ENCODE results near the gene PIK3R3. TPM values are rescaled to one million over a fixed set of nuclear protein-coding genes. Genes with fewer than 3 reads are reported as not detected.

The PIK3R3 gene
- polyA plus RNA-seq, 3 donors: 19.8 to 32.3 (median 32.3) TPM

GRCh38 chr1:46013581-46013980, 118.8 kb downstream of the PIK3R3 start:
- no peak for DNase-seq (ENCODE audit: extremely low read depth in 1 of 11, low read depth in 9 of 11, low spot score in 4 of 11)

- DNase-seq (ENCODE audit: extremely low read depth in 1 of 11, low read depth in 9 of 11, low spot score in 4 of 11): no peak
These were observed 120.2 kb downstream of the PIK3R3 start for GRCh38 chr1:46012236-46012635.

GRCh38 chr1:46011121-46011695, 121.2 kb downstream of the PIK3R3 start:
- DNase-seq (ENCODE audit: extremely low read depth in 1 of 11, low read depth in 9 of 11, low spot score in 4 of 11): no peak

- DNase-seq (ENCODE audit: extremely low read depth in 1 of 11, low read depth in 9 of 11, low spot score in 4 of 11): no peak
These were observed 121.8 kb downstream of the PIK3R3 start for GRCh38 chr1:46010611-46011010.

- no peak for DNase-seq (ENCODE audit: extremely low read depth in 1 of 11, low read depth in 9 of 11, low spot score in 4 of 11)
These were observed 123.8 kb downstream of the PIK3R3 start for GRCh38 chr1:46008585-46008984.

- DNase-seq (ENCODE audit: extremely low read depth in 1 of 11, low read depth in 9 of 11, low spot score in 4 of 11): no peak
These were observed 126.8 kb downstream of the PIK3R3 start for GRCh38 chr1:46005594-46005993.

GRCh38 chr1:46004492-46004891, 127.9 kb downstream of the PIK3R3 start:
- no peak for DNase-seq (ENCODE audit: extremely low read depth in 1 of 11, low read depth in 9 of 11, low spot score in 4 of 11)

GRCh38 chr1:46003315-46003714, 129.1 kb downstream of the PIK3R3 start:
- no peak for DNase-seq (ENCODE audit: extremely low read depth in 1 of 11, low read depth in 9 of 11, low spot score in 4 of 11)

- no peak for DNase-seq (ENCODE audit: extremely low read depth in 1 of 11, low read depth in 9 of 11, low spot score in 4 of 11)
These were observed 129.8 kb downstream of the PIK3R3 start for GRCh38 chr1:46002551-46003150.

GRCh38 chr1:46001081-46001785, 131.2 kb downstream of the PIK3R3 start:
- no peak for DNase-seq (ENCODE audit: extremely low read depth in 1 of 11, low read depth in 9 of 11, low spot score in 4 of 11)

GRCh38 chr1:45999507-45999906, 132.9 kb downstream of the PIK3R3 start:
- no peak for DNase-seq (ENCODE audit: extremely low read depth in 1 of 11, low read depth in 9 of 11, low spot score in 4 of 11)

- no peak for DNase-seq (ENCODE audit: extremely low read depth in 1 of 11, low read depth in 9 of 11, low spot score in 4 of 11)
These were observed 134.3 kb downstream of the PIK3R3 start for GRCh38 chr1:45998020-45998617.

- no peak for DNase-seq (ENCODE audit: extremely low read depth in 1 of 11, low read depth in 9 of 11, low spot score in 4 of 11)
These were observed 137.1 kb downstream of the PIK3R3 start for GRCh38 chr1:45995298-45995697.

GRCh38 chr1:45994423-45994822, 138.0 kb downstream of the PIK3R3 start:
- DNase-seq (ENCODE audit: extremely low read depth in 1 of 11, low read depth in 9 of 11, low spot score in 4 of 11): no peak

Other genes starting within 250 kb of the PIK3R3 start
- gene TSPAN1, start 42.5 kb upstream of the PIK3R3 start, polyA plus RNA-seq (ENCODE audit: insufficient read length in 3 of 3): 10 to 100 TPM; 51.5 to 97.3 (median 53.7) TPM
- not detected for gene P3R3URF, start 43.9 kb upstream of the PIK3R3 start, polyA plus RNA-seq (ENCODE audit: insufficient read length in 3 of 3)
- 10 to 100 TPM; 71.1 to 92.8 (median 80.0) TPM for gene POMGNT1, start 65.8 kb upstream of the PIK3R3 start, polyA plus RNA-seq (ENCODE audit: insufficient read length in 3 of 3)
- gene LURAP1, start 70.7 kb upstream of the PIK3R3 start, polyA plus RNA-seq (ENCODE audit: insufficient read length in 3 of 3): 1 to 10 TPM; 2.7 to 6.1 (median 2.7) TPM
- gene RAD54L, start 115.1 kb upstream of the PIK3R3 start, polyA plus RNA-seq (ENCODE audit: insufficient read length in 3 of 3): 10 to 100 TPM; 12.6 to 15.5 (median 13.2) TPM
- gene LRRC41, start 171.0 kb upstream of the PIK3R3 start, polyA plus RNA-seq (ENCODE audit: insufficient read length in 3 of 3): 10 to 100 TPM; 82.3 to 96.8 (median 90.6) TPM
- gene UQCRH, start 171.1 kb upstream of the PIK3R3 start, polyA plus RNA-seq (ENCODE audit: insufficient read length in 3 of 3): 100 to 1,000 TPM; 371 to 472 (median 423) TPM
- 10 to 100 TPM; 26.9 to 31.7 (median 28.2) TPM for gene NSUN4, start 208.2 kb upstream of the PIK3R3 start, polyA plus RNA-seq (ENCODE audit: insufficient read length in 3 of 3)

Data from renal cortex interstitium (tissue), 11 donors.